Hematopoietic multipotent progenitor cell treated with erythropoietin and hydrocortisone succinate and interleukin-3 and kit ligand, for 8 days (in vitro differentiated cells): ENCODE results near the gene ADAMTSL1.

ENCODE experiments used
- DNase-seq: peaks from one replicate; pipeline ENCODE4 v3.0.0-alpha.2; 2015

Gene ADAMTSL1

DNA sequence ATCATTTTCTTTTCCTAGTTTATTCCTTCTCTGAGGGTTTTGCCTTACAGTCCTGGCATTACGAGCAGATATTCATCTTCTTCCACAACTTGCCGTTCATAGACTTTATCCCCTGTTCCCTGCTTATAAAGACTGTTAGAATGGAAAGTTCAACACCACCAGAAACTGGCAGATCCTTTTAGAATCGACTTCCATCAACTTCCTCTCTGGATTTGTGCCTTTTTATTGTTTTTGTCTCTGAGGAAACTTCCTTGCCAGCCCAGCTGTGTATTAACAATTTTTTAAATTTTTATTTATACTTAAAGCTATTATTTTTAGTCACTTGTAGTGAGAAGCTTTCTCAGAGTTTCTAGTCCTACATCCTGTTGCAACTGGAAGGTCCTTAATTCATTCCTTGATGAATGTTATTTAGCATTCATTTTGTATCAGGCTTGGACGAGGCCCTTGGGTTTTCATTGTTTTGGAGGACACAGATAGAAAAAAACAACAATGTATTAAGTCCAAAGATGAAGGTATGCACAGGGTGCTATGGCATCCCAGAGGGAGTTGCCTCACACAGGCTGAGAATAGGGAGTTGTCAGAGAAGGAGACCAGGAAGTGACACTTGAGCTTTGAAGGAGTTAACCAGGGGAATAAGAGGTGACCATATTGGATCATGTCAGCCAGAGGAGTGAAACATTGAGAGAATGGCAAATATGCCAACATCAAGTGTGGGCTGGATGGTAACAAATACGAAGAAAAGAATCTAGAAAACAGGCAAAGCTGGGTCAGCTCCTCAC, 81.3 kb downstream of the ADAMTSL1 start:
- DNase-seq = no peak

- DNase-seq = no peak
Observed at GRCh38 chr9:18564018-18564880, 90.3 kb downstream of the ADAMTSL1 start.

DNA sequence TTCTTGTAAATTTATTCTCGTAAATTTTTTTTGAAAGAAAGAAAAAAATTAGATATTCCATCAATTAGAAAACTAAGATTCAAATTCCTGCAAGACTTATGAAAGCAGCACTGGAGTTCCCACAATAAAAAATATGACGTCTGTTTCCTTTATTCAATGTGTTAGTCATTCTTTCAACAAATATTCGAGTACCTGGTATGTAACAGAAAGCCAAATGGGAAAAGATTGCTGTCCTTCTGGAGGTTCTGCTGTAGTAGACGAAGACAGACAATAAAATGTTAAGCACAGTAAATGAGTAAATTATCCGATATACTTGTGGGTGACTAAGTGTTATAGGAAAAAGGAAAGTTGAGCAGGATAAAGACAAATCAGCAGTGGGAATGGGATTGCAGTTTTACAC, 92.2 kb downstream of the ADAMTSL1 start:
- DNase-seq = no peak

DNA sequence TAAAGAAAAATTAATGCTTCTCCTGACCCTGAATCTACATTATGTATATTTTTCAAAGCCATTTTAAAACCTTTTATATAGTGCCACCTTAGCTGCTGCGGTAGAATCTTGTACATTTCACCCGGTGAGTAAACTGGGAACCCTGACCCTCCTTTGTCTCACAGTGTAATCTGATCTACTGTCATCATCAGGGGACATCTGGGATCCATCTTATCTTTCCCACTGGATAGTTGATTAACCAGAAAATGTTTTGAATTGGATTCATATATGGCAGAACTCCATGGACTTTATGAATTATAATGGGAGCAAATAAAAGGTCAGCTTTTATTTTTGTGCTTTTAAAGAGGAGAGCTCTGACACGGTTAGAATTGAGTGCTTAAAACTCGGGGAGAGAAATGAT, 95.0 kb downstream of the ADAMTSL1 start:
- no peak for DNase-seq

DNA sequence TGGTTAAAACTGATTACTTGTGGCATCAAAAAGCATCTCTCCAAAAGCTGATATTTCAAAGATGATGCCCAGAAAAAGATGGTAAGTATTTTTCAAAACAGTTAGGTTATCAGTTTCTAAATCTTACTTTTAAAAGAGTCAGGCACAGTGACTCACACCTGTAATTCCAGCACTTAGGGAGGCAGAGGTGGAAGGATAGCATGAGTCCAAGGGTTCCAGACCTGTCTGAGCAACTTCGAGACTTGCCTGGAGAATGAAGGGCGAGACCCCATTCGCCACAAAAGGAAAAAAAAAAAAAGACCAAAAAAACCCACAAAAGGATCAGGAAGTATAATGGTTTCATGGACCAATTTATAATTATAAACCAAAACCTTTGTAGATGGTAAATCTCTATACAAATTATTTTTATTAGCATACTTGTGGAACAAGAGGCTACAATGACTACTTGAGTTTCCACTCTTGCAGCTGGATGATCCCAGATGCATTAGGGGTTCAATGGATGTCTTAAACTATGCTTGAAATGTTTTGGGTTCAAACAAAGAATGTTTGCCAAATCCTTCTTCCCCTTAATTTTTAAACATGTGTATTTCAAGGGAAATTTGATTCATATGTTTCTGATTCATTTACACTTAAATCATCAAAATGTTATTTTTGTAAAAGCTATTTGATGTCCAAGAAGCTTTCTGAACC, 96.1 kb downstream of the ADAMTSL1 start:
- no peak for DNase-seq

GRCh38 chr9:18573021-18573556, 99.1 kb downstream of the ADAMTSL1 start:
- DNase-seq = no peak

GRCh38 chr9:18575686-18576085, 101.7 kb downstream of the ADAMTSL1 start:
- no peak for DNase-seq

GRCh38 chr9:18579536-18579935, 105.6 kb downstream of the ADAMTSL1 start:
- no peak for DNase-seq

GRCh38 chr9:18580151-18580550, 106.2 kb downstream of the ADAMTSL1 start:
- no peak for DNase-seq

GRCh38 chr9:18585996-18586395, 112.0 kb downstream of the ADAMTSL1 start:
- no peak for DNase-seq

GRCh38 chr9:18588002-18588401, 114.0 kb downstream of the ADAMTSL1 start:
- DNase-seq = no peak

GRCh38 chr9:18591261-18591660, 117.3 kb downstream of the ADAMTSL1 start:
- DNase-seq = no peak

GRCh38 chr9:18594837-18595236, 120.9 kb downstream of the ADAMTSL1 start:
- no peak for DNase-seq

- no peak for DNase-seq
Observed at GRCh38 chr9:18595597-18595996, 121.6 kb downstream of the ADAMTSL1 start.

- DNase-seq = no peak
Observed at GRCh38 chr9:18596920-18597319, 123.0 kb downstream of the ADAMTSL1 start.

DNA sequence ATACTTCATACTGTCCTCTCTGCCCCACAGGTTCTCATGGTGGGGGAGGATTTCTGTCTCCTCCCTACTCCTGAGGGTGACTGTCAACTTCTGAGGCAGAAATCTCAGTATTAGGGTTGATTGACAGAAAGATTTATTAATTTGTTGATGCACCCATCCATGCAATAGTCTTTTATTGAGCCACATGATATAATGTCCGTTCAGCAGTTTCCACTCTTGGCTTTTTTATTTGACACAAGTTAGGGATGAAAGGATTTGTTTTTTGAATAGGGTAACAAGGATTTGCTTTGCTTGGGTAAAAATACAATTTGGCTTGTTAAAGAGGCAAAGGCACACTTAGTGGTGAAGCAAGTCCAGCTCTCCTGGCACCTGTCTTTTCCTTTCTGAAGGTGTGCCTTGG, 125.0 kb downstream of the ADAMTSL1 start:
- no peak for DNase-seq

- DNase-seq = no peak
Observed at GRCh38 chr9:18601026-18601425, 127.1 kb downstream of the ADAMTSL1 start.

DNA sequence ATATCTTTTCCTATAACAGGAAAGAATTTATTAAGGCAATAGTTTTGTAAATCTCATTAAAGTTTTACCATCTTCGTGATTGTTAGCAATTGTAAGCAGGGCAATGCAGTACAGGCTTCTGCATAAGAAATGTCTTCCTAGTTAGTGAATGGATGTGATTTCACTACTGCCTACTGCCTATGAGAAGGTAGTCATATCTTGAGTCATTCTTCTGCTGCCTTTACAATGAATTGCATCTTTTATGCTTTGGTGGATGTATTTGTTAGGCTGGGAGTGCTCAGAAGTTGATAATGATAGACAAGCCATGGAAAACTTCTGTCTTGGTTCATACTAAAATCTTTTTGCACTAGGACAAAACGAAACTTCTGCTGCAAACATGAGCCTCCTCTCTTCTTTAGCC, 128.0 kb downstream of the ADAMTSL1 start:
- no peak for DNase-seq

- no peak for DNase-seq
Observed at GRCh38 chr9:18604767-18605730, 131.1 kb downstream of the ADAMTSL1 start.

DNA sequence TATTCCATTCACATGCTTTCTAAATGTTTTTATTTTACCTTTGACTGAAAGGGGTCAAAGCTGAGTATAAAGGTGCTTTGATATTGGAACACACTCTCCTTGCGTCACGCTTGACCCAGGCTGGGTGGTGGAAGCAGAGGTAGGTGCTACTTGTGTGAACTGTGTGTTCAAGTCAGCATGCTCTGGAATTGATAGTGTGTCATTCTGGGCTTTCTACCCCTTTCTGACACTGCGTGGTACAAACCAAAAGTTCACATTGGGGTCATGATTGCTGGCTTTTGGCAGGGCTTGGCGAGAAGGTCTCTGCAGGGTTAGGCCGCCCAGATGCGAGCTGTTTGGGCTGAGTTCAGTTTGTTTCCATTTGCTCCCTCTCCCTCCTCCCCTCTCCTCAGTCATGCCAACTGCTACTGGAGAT, 131.8 kb downstream of the ADAMTSL1 start:
- DNase-seq = no peak

DNA sequence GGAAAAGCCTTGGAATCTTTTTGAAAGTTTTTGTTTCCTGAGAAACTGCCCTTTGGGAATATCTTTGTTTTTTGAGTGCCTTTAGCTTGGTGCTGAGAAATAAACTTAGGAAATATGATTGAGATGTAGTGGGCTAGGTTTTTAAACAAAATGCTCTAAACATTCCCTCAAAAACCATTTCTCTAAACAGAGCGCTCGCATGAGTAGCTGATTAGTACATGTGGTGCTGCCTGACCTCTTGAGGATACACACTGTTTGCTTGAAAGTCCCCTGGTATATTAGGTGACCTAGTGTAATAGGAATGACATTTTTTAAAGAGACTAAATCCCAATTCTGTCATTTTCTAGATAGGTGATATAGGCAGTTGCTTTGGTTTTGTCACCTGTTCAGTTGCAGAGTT, 132.3 kb downstream of the ADAMTSL1 start:
- DNase-seq = no peak

- no peak for DNase-seq
Observed at GRCh38 chr9:18606846-18607245, 132.9 kb downstream of the ADAMTSL1 start.
